NCI-H1436 treated with DMSO at 0.1 percent for 48 hours (cell line): ENCODE results near the gene NUP85.
"Not testable (repeated sequence)": the region's sequence is repeated elsewhere in the genome, so short reads cannot be mapped to it uniquely, and the experiment has no call there.

ENCODE experiments used
- DNase-seq: peaks from one replicate; lab custom pipeline; 2025; lab: John Stamatoyannopoulos, UW

NUP85 gene

GRCh38 chr17:75205037-75205792 is at the start of gene NUP85:
TSS of gene NUP85 (plus strand) at chr17:75205679. CDS start at chr17:75205762, 83 bp downstream.
- DNase-seq, result peak; percentile 80

GRCh38 chr17:75158480-75158879 is 47.0 kb upstream of the NUP85 start:
- DNase-seq, result not testable (repeated sequence)

- DNase-seq, result no peak
Observed at GRCh38 chr17:75159196-75160031, 46.1 kb upstream of the NUP85 start.

GRCh38 chr17:75160211-75160610 is 45.3 kb upstream of the NUP85 start:
- no peak for DNase-seq

- no peak for DNase-seq
Observed at GRCh38 chr17:75163074-75163473, 42.4 kb upstream of the NUP85 start.

GRCh38 chr17:75164606-75165005 is 40.9 kb upstream of the NUP85 start:
- DNase-seq, result not testable (repeated sequence)

GRCh38 chr17:75168998-75169397 is 36.5 kb upstream of the NUP85 start:
- no peak for DNase-seq

GRCh38 chr17:75173526-75173925 is 32.0 kb upstream of the NUP85 start:
- no peak for DNase-seq

GRCh38 chr17:75174996-75175395 is 30.5 kb upstream of the NUP85 start:
- no peak for DNase-seq

GRCh38 chr17:75176625-75177024 is 28.9 kb upstream of the NUP85 start:
- no peak for DNase-seq

GRCh38 chr17:75178453-75178852 is 27.0 kb upstream of the NUP85 start:
- DNase-seq, result no peak

GRCh38 chr17:75181110-75181509 is 24.4 kb upstream of the NUP85 start:
- DNase-seq, result no peak

- DNase-seq, result no peak
Observed at GRCh38 chr17:75181608-75182318, 23.7 kb upstream of the NUP85 start.

GRCh38 chr17:75182319-75182568 is 23.2 kb upstream of the NUP85 start:
- no peak for DNase-seq

GRCh38 chr17:75182569-75183436 is 22.7 kb upstream of the NUP85 start, which contains the start of gene SUMO2:
TSS of gene SUMO2 (minus strand) at chr17:75182959. CDS start at chr17:75182834, 125 bp downstream.
- peak; percentile 80 for DNase-seq

GRCh38 chr17:75183999-75184884 is 21.2 kb upstream of the NUP85 start:
- no peak for DNase-seq

- DNase-seq, result no peak
Observed at GRCh38 chr17:75188614-75189013, 16.9 kb upstream of the NUP85 start.

GRCh38 chr17:75191584-75191983 is 13.9 kb upstream of the NUP85 start:
- DNase-seq, result no peak

GRCh38 chr17:75194879-75195278 is 10.6 kb upstream of the NUP85 start:
- DNase-seq, result no peak

- DNase-seq, result no peak
Observed at GRCh38 chr17:75199886-75200618, 5.4 kb upstream of the NUP85 start.
